HG03575 (cell line): Measurements from ENCODE around the gene PCYT2.
"Not testable (repeated sequence)": the region's sequence is repeated elsewhere in the genome, so short reads cannot be mapped to it uniquely, and the experiment has no call there.

ENCODE experiments used
- ATAC-seq: cut with Tn5 transposase; IDR thresholded peaks from one replicate; pipeline ENCODE4 v1.9.1; 2021; ENCODE audit not compliant: unreplicated experiment, insufficient number of reproducible peaks, low FRiP score; ENCODE audit errors: extremely low read depth

Gene PCYT2

DNA sequence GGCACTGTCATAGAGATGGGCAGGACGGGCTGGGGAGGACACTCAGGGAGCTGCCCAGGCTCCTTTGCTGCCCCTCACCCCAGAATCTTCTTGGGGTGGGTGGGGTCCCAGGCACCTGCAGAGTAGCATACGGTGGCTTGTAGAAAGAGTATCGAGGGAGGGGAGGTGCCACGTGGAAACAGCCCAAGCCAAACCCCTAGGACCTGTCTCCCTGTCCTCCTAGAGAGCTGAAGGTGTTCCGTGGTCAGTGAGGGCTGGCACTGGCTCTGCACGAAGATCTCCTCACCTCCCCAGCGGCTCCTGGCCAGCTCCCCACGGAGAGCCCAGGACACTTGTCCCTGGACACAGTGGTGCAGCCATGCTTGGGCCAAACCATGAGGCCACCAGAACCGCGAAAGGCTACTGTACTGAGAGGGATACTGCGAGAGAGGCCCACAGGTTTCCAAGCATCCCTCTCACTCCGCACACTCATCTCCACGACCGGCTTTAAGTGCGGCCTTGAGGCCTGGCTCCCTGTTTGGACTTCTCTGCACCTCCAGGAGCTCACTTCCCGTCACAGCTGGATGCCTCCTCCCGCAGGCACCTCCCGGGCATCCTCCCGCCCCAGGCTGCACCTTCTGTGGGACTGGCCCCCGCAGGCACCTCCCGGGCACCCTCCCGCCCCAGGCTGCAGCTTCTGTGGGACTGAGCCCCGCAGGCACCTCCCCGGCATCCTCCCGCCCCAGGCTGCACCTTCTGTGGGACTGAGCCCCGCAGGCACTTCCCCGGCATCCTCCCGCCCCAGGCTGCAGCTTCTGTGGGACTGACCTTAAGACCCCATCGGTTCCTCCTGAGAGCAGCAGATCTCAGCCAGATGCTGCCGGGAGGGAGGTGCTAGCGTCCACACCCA is 18.3 kb upstream of the PCYT2 start:
- ATAC-seq = no peak

DNA sequence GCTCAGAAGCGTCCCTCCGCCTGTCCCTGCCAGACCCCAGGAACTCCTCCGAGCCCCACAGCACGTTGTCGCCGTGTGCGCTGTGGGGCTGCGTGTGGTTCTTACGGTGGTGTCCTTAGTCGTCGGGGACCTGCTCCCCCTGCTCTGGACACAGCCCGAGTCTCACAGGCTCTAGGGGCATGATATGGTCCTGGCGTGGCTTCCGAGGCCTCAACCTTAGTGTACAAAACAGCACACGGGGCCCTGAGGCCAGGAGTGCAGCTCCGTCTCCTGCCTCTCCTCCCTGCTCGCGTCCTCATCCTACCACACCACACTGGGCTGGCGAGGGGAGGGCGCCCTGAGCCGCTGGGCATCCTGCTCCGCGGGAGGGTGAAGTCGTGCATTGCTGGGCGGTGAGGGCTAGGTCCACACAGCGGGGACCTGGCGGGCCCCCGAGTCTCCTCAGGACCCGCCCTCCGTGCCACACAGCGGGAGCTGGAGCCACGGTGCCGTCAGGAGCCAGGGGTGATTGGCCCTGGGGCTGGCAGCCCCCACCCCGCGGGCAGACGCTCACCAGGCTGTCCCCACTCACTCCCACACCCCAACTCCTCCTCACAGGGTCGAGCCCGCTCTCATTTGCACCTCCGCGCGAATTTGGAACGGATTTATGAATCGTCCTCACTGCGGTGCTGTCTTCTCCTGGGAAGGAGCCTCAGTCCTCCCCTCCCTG is 17.5 kb upstream of the PCYT2 start:
- no peak for ATAC-seq

DNA sequence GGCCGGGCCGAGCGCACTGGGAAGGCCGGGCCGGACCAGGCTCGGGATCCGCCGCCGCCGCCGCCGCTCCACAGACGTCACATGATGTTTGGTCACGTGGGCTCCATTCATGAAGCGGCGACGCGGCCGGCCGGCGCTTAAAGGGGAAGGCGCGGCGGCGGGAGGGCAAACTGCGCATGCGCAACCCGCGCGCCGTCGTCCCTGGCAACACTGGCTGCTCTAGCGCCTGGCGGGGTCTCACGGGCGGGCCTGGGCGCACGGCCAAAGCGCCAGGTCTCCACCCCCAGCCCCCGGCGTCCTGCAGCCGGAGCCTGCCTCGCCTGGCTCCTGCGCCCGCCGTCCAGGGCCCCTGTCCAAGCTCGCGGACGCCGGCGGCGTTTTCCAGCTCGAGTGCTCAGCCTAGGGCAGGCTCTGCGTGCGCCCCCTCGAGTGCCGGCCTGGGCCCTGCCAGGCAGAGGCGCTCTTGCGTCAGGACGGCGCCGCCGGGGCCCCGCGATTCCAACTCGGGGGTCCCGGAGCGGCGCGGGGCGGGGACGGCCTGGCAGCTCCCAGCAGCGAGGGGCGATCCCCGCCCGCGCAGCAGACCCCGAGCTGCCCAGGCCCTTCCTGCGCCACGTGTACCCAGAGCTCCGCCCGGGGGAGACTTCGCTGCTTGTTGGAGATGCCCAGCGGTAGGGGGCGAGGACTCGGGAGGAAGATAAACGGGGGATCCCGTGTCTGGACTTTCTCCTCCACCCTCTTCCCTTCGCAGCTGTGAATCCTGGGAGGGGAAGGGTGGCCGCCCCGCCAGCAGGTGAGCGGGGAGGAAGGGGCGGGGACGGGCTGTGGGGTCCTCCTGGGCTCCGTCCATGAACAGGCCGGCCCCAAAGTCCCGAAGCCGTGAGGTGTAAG is 16.7 kb upstream of the PCYT2 start, which contains the start of gene MAFG:
MAFG (minus strand) TSS at position 83 of the 891 bp plus-strand sequence. CDS start 4,550 bp downstream, outside the sequence.
- no peak for ATAC-seq

DNA sequence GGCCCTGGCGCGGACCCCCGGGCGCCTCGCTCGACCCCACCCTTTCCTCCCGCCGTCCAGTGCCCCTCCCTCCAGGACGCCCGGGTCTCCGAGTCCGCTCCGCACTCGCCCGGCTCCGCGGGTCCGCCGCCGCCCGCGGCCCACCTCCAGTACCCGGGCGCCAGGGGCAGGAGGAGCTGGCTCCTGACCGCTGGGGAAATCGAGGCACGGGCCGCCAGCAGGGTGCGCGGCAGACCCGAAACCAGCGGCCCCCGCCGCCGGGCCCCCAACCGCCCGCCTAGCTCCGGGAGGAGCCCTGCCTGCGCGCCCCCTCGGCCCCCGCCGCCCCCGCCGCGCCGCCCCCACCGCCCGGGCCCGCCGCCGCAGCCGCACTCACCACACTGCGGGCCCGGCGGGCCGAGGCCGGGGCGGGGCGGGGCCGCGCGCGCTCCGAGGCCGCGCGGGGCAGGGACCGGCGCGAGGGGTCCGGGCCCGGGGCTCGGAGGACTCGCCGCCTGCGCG is 16.0 kb upstream of the PCYT2 start:
- ATAC-seq = no peak

DNA sequence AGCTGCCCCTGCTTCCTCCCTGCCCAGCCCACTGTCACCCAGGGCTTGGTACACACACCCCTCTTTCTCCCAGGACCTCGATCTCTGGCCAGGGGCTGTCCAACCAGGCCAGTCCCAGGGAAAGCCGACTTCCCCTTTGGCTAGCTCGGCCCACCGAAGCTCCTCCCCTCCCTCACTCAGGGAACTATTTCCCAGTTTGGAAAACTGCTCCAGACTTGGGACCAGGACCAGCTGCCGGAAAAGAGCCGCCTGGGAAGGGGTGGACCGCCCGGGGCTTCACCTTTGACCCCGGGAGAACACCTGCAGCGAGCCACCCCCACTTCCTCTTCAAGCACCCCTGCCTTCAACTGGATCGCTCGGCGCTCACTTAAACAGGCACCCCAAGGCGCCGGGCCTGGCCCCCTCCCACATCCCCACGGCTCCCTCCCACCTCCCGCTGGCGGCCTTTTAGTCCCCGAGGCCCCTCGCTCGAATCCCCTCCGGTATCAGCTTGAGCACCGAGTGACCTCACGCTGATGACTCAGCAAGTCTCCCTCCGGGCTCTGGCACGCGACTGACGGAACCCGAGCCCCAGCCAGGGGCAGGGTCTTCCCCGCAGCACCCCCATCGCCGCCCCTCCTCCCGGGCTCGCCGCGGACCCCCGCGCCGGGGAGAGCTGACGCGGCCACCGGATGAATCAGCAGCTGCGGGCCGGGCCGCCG is 15.4 kb upstream of the PCYT2 start:
- ATAC-seq = no peak

DNA sequence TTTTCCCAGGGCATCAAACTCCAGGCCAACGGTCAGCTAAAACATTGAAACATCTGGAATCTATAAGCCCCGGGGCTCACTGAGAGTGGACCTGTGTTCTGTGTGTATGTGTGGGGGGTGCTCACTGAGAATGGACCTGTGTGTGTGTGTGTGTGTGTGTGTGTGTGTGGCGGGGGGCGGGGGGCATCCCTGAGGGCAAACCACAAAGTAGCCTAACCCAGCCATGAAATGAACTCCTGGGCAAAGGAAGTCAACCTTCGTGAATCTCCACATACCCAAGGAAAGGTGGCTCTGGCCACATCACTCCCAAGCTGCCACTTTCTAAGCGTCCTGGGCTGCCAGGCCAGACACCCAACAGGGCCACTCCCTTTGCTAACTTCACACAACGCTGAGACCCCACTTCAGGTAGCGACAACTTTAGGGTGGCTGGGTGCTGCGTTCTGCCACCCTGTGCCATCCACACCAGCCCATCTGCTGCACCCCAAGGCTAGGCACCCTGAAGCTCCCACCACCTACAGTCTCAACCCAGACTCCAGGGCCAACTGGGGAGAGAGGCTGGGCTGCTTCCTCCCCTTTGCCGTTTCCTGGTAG is 14.8 kb upstream of the PCYT2 start:
- no peak for ATAC-seq

DNA sequence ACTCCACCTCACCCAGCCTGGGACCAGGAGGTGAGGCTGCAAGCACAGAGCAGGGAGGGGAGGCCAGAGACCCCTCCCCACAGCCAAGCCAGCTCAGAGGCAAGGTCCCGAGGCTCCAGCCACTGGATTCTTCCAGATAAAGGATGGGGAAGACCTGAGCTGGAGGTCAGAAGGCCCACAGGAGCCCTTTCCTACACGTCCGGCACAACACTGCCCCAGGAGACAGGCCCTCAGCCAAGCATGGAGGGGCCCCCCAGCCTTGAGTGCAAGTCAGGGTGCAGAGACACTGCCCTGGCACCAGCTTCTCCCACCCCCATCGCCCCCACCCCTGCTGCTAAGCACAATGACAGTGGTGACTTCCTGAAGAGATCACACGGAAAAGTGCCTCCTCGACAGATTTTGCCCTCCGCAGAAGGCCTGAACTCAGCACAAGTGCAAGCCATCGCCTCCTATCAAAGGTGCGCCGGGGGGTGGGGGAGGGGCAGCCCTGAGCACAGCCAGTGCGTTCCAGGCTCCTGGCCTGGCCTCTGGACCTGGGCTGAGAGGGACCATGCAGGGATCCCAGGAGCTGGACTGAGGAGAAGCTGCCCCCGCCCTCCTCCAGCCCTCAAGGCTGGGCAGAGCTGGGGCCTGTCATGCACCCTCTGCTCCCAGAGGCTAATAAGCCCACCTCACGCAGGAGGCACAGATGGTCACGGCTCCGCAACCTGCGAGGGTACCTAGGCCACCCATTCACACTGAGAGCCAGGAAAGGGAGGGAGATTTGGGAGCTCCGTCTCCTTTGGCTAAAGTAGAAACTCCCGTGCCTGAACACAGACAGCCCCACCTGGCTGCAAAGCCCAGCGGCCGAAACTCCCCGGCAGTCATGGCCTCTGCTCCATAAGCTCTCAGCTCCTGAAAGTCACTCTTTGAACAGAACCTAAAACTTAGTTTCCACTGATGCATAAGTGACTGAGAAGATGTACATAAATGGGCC is 13.6 kb upstream of the PCYT2 start:
- no peak for ATAC-seq

DNA sequence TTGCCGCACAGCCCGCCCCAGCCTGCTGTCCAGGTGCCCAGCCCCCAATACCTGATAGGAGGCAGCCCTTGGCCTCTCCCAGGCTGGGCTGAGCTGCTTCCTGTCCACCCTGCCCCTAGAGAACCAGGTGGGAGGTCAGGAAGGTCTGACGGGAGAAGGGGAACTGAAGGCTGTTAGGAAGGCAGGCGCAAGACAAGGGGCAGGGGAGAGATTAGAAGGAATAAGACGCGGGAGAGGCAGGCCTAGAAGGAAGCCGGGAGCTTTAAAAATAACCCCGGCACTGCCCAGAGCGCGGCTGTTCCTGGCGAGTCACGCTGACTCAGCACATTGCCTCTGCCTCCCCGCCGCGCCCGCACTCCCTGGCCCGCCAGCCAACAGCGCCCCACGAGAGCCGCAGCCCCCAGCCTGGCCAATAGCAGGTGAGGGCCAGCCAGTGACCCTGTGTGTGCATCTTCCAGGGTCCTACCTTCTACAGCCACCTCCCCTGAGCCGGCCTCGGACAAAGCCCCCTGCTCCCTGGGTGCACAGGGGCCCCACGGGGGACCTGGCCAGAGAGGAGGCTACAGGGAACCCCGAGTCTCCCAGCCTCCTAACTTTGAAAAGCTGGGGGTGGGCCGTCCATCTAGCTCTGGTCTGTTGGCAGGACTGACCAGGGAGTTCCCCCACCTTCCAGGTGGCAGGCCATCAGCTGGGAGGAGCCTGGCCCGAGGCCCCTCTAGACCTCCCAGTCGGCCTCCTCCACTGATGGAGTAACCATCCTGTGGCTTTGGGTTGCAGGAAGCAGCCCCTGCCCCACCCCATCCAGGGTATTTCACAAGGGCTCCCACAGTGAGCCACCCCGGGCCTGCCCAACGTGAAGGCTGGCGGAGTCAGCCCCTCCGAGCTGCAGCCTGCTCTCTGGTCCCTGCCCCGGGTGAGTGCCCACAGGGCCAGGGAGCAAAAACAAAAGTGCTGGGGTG is 12.4 kb upstream of the PCYT2 start:
- no peak for ATAC-seq

DNA sequence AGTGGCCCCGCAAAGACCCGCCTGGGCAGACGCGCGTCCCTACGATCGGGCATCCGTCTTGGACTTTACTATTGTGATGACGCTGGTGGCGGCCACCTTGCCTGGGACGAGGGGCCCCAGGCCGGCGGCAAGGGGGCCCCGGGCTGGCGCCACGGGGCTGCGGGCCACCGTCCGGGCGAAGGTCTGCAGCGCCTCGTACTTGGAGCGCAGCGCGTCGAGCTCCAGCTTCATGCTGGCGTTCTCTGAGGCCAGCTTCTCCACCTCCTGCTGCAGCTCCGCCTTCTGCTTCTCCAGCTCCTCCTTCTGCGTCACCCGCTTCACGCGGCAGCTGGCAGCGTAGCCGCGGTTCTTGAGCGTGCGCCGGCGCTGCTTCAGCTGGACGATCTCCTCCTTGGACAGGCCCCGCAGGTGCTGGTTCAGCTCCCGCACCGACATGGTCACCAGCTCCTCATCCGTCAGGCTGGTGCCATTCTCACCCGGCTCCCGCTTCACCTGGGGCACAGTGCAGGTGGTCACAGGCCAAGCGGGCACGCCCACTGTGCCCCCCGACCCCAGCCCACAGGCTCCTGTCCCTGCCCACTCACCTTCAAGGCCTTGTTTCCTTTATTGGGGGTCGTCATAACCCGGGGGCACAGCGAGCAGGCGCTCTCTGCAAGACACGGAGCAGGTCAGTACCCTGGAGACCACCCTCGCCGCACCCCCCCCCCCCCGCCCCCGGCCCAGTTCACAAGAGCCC is 11.5 kb upstream of the PCYT2 start:
- ATAC-seq = no peak

DNA sequence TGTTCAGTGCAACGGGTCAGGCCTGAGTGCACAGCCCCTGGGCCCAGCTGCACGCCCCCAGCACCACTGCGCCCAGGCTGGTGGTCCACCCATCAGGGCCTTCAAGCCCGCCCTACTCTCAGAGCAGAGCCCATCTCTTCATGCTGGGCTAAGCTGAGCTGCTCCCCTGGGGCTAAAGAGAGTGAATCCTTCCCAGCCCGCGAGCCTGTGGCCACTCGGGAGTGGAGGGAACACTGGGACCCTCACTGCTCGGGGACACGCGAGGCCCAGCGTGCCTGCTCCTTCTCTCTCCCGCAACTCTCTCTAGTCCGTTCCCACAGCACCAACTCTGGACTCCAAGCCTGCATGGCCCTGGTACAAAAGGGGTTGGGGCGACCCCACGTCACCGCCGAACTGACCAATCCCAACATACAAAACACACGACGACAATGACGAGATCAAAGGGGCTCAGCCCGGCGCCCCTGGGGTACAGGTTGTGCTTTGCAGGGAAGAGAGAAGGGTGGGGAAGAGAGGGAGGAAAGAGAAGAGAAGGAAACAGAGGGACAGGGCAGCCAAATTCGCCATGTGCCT is 10.9 kb upstream of the PCYT2 start:
- no peak for ATAC-seq

DNA sequence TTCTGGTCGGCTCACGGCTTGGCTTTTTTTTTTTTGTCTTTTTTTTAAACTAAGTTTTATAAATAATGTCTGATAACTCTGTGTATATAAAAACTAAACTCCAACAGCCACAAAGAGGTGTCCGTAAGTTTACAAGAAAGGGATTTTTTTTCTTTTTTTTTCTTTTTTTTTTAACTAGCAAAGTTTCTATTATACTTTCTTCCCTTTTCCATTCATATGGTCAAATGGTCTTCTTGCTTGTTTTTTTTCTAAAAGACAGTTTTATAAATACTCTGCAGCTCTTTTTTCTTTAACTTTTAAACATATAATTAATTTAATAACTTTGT is 10.3 kb upstream of the PCYT2 start:
- no peak for ATAC-seq

DNA sequence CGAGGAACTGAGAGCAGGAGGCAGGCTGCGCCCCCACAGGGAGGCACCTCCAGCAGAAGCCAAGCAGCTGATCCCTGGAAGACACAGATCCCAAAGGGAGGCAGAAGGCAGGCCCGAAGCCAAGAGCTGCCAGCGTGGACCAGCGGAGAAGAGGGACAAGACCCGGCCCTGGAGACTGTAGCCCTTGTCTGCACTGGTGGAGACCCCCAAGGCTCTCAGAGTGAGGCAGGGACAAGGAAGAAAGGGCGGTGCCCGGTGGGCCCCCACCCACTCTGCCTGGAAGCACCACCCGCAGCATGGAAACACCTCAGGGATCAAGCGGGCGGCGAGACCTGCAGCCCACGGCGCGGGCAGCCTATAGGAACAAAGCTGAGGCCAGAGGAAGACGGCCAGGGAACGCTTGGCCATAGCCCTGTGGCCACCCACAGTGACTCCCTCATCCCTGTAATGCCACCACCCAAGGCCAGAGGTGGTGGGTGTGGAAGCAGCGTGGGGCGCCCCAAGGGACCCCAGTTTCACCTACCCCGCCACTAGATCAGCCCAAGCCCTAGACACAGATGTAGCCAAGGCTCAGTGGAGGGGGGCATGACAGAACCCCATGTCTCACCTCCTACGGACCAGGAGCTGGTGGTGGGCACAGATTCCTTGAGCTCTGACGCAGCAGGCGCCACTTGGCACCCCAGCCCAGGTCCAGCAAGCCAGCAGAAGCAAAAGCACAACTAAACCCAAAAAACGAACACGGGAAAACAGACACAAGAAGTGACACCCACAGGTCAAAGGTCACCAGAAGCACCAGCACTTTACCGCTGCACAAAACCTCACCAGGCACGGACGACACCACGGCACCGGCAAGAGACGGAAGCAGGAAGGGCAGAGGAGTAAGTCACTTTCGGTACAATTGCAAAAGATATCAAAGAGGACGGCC is 9.7 kb upstream of the PCYT2 start:
- no peak for ATAC-seq

DNA sequence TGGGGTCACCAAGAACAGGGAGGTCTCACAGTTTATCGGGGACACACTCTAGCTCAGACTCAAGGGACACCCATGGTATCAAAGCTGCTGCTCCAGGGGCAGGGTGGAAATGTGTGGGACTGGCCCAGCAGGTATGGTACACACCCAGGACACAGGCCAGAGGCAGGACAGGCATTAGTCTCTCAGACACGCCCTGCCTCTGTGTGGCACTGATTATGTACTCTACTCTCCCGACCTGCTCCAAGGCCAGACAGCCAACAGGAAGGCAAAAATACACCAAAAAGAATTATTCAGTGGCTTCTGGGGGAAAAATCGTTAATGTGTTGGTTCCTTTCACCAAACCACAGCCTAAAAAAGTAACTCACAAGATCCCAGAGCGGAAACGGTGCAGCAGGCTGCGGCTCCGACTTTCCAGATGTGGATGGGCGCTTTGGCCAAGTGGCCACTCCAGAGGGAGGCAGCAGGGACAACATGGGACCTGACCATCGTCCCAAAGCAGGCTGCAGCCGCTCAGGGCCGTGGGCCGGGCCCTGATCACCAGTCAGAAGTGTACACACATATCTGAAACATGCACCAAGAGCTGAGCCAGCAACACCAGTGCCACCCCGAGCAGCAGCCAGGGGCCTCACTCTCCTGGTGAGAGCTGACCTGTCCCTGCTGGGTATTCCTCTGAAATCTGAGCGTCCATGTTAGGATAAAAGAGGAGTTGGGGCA is 7.8 kb upstream of the PCYT2 start:
- ATAC-seq = no peak

DNA sequence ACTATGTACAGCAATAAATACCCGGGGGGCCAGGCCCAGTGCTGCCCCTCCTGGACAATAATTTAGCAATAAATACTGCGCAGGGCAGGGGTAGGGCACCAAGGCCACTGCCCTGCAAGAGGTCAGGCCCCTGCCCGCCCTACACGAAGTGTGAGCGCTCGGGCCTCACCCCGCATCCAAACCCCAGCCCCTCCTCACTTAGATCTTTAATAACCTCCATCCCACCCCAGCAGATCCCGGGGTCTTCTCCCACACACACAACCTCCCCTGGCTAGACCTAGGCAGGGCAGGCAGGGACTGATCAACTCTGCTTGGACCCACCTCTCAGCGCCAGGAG is 7.1 kb upstream of the PCYT2 start:
- not testable (repeated sequence) for ATAC-seq
